HG02840 (cell line): Measurements from ENCODE around the gene PDE2A.

Source experiments
- ATAC-seq: cut with Tn5 transposase; IDR thresholded peaks from one replicate; pipeline ENCODE4 v1.9.1; 2021; ENCODE audit warnings: mild to moderate bottlenecking, moderate library complexity, moderate number of reproducible peaks; ENCODE audit not compliant: unreplicated experiment, low FRiP score

Gene PDE2A

DNA sequence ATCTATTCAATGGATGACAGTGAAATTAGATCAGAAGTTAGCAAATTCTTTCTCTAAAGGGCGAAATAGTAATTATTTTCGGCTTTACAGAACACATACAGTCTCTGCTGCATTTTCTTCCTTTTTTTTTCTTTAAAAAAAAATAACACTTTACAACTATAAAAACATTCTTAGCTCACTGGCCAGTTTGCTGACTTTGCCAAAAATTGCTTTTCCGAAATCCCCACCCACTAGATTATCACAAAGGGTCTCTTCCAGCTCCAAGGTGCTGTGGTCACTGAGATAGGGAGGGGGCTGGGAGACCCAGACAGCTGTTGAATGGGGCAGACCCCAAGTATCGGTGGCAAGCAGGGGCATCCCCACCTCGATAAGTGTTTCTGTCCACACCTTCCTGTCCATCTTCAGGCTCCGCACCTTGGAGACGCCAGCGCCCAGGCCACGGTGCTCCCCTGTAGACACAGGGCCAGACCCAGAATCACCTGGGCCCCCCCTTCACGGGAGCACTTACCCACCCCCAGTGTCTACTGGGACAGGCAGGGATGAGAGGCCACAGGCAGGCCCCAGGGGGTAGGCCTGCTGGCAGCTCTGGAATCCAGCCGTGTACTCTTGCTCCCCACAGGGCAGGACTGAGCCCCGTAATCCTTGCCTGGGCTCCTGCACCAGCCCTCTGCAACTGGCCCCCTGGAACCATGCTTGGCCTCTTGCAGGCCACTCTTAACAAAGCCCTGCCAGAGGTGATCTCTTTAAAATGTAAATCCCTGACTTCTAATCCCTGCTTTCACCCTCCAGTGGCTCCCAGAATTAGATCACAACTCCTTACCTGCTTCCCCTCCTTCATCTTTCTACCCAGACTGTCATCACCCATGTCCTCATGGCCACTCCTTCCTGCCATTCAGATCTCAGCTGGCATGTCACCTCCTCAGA, 31.5 kb upstream of the PDE2A start:
- no peak for ATAC-seq

GRCh38 chr11:72704783-72705265, 30.6 kb upstream of the PDE2A start:
- ATAC-seq: no peak

GRCh38 chr11:72704028-72704782, 30.0 kb upstream of the PDE2A start:
- ATAC-seq: no peak

DNA sequence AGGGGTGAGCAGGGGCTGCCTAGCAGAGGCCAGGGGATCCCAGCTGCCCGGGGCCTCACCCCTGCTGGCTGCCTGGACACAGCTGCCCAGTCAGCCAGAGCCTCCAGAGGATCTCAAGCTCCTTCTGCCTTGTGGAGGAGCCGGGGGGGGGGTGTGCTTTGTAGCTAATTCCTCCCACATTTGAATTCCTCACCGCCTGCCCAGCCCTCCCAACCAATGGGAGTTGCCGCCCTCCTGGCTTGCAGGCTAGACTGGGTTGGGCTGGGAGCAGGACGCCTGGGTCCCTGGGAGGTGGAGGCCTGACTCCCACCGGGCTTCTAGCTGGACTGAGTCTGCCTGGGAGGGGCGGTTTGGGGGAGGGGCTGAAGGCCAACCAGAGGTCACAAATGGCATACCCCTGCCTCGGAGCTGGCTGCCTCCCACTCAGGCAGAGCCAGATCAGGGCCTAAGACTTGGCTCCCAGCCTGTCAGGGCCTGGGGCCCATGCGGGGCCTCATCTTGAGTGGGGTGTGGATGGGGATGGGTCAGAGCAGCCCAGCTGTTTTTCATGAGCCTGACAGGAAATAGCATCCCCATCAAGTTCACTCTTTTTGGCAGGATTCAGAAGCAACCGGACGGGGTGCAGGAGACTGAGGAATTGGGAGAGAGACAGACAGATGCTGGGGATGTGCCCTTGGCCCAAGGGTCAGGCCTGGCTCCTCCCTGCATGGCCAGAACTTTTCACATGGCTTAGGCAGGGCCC, 29.2 kb upstream of the PDE2A start:
- ATAC-seq: no peak

DNA sequence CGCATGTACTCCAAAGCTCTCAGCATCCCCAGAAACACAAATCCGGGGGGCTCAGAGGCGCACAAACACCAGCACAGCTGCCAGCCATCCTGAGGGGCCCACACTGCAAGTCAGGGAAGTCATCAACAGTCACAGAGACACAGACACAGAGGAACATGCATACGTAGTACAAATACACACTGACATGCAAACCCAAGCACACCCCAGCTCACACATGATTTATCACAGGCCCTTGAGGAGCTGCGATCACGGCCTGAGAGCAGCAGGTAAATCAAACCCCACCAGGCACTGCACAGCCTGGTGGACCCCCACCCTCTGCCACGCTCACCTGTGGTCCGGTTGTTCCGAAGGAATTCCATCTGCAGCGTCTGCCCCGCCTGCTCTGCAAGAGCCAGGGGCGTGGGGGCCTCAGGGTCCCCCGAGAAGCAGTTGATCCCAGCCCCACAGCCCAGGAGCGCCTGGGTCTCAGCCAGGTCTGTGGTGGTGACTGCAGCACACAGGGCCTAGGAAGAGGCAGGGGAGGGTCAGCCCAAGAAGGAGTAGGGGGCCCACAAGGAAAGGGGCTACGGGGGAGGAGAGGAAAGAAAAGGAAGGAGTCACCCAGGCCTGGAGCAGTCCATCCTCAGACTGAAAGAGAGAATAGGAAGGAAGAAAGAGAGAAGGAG, 28.5 kb upstream of the PDE2A start:
- ATAC-seq: no peak

- no peak for ATAC-seq
Measured at GRCh38 chr11:72702096-72702495, 27.9 kb upstream of the PDE2A start.

DNA sequence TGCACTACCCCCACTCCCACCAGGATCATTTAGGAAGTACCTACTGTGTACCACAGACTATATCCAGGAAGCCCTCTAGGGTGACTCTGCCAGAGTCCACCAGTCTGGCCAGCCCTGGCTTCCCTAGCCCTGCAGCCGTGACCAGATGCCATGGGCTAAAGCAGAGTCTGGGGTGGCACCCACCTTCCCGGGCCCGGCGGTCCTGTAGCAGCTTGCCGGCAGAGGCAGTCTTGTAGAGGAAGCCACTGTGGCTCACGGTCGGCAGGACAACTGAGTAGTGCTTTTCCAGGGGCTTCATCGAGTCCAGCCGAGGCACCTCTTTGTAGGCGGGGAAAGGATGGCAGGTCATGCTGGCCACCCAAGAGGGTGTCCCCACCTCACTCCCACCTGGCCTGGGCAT, 27.2 kb upstream of the PDE2A start:
- no peak for ATAC-seq

DNA sequence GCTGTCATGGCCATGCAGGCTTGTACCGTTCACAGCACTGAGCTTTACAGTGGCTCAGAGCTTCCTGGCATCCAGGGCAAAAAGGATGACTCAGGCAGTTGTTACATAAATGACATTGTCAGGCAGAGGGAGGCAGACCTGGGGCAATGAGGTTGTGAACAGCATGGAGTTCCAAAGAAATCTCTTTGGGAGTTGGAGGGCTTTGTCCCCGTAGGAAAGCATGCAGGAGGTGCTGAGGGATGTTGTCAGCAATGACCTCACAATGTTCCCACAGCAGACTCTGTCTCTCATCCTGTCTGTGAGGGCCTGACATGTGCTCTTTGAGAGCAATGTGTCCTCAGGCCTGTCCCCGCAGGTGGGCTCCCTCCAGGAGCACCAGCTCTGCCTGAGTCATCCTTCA, 25.9 kb upstream of the PDE2A start:
- no peak for ATAC-seq

GRCh38 chr11:72697814-72698213, 23.6 kb upstream of the PDE2A start:
- no peak for ATAC-seq

- ATAC-seq: no peak
Measured at GRCh38 chr11:72696866-72697700, 22.9 kb upstream of the PDE2A start.

DNA sequence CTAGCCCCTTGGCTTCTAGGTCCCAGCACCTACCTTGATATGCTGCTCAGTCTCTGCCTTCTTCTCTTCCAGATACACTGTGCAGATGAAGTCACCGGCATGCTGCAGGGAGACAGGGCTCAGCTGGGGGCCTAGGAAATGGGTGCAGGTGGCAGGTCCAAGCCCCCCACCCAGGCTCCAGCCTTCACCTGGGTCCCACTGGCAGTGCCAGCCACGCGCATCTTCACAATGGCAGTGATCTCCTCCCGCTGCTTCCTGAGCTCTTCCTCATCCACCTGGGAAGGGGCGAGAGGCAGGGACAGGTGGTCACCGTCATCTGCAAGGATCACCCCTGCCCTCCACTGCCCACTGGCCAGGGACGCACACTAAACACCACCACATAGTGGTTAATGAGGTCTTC, 21.1 kb upstream of the PDE2A start:
- no peak for ATAC-seq

DNA sequence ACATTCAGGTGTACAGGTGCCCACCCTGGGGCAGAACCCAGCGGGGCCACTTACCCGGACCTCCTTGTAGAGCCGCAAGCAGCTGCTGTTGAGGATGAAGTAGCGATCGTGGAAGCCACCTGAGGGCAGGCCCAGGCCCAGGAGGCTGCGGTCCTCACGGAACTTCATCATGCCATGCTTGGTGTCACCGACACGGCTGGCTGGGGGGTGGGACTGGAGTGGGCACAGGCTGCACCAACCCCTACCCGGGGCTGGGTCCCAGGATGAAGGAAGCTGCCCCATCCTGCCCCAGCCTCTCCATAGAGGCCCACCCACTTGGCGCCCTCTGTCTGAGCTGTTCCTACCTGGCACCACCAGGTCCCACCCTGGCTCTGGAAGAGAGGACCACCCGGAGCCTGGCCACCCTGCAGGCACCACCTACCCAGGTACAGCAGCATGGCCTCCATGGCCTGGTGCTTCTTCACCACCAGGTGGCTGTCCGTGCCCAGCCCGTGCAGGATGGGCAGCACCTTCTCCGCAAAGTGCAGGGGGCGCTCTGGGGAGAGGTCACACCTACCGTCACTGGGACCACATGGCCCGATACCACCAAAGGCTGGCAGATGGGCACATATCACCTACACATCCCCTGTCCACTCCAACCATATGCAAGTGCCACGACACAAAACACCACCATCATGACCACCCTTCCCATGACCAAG, 19.2 kb upstream of the PDE2A start:
- ATAC-seq: no peak

DNA sequence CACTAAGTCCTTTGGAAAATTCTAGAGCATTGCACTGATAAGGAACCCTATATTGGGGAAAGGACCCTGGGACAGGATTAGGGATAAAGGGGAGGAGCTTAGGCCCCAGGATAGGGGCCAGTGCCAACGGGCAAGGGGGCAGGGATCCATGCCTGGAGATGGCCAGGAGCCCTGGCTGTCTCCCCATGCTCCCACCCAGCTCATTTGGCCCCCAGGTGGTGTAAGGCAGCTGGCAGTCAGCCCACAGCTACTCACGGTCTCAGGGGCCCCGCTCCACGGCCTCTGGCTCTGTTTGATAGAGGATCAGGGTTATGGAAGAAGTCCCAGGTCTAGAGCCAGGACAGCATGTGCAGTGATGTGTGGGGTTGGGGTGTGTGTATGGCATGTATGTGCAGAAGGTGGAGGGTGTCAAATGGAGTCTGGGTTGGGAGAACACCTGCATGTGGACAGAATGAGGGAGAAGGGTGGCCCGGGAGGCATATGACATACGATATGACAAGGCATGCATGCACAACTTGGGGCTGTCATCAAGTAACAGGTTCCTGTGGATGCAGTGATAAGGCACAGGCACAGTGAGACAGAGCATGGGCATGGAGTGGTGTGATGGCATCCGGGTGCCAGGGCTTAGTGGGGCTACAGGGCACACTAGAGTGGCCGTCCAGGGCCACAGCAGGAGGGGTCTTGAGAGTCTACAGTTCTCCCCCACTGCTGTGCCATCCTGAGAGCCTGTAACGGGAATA, 18.4 kb upstream of the PDE2A start:
- no peak for ATAC-seq

GRCh38 chr11:72690166-72690565, 15.9 kb upstream of the PDE2A start:
- ATAC-seq: no peak

DNA sequence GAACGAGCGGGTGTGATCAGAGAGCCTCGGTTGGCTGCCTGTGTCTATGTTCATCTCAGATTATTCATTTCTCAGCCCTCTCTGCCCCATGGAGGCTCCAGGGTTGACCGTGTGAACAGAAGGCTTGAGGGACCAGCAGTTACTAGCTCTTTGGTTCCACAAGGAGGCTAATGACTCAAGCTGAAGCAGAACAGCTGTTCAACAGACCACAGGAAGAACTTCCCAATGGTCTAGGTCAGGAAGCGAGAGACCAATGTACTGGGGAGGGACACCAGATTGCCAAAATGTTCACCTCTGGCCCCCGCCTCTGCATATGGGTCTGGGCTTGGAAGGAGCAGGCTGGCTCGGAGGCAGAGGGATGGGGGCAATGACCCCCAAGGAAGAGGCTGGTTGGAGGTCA, 14.7 kb upstream of the PDE2A start:
- ATAC-seq: no peak

DNA sequence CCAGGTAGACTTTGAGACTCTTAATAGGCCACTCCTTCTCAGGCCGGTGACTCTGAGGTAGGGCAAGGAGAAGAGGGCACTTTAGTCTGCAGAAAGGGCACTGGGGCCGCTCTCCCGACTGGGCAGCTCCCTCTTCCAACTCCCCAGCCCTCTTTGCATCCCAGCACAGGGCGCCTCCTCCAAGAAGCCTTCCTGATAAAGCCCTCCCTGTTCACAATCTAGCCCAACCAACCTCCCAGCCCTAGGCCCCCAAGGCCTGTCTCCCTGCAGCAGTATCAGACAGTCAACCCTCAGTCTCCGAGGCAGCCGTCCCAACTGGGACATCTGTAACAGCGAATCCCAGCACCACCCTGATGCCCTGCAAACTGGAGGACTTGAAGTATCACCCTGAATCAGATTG, 14.3 kb upstream of the PDE2A start:
- no peak for ATAC-seq

- no peak for ATAC-seq
Measured at GRCh38 chr11:72687326-72687725, 13.1 kb upstream of the PDE2A start.

- no peak for ATAC-seq
Measured at GRCh38 chr11:72686639-72687220, 12.5 kb upstream of the PDE2A start.
